NCI-H2227 (cell line): ENCODE results near the gene BICC1.

Experiments
- DNase-seq: peaks from one replicate; lab custom pipeline; 2025; ENCODE audit not compliant: unreplicated experiment; lab: John Stamatoyannopoulos, UW

Gene BICC1

GRCh38 chr10:58773944-58774343 lies 261.3 kb downstream of the BICC1 start:
- DNase-seq: no peak

- no peak for DNase-seq
Measured at GRCh38 chr10:58775960-58776567, 263.4 kb downstream of the BICC1 start.

GRCh38 chr10:58776568-58777318 lies 264.1 kb downstream of the BICC1 start:
- no peak for DNase-seq

GRCh38 chr10:58778966-58779365 lies 266.3 kb downstream of the BICC1 start:
- no peak for DNase-seq

- DNase-seq: no peak
Measured at GRCh38 chr10:58779594-58779993, 266.9 kb downstream of the BICC1 start.

GRCh38 chr10:58780476-58780875 lies 267.8 kb downstream of the BICC1 start:
- DNase-seq: no peak

- DNase-seq: peak; percentile 80
Measured at GRCh38 chr10:58781873-58782488, 269.3 kb downstream of the BICC1 start.

GRCh38 chr10:58782876-58783851 lies 270.5 kb downstream of the BICC1 start:
- DNase-seq: peak; percentile 0

- no peak for DNase-seq
Measured at GRCh38 chr10:58784361-58784760, 271.7 kb downstream of the BICC1 start.

- DNase-seq: no peak
Measured at GRCh38 chr10:58785354-58785753, 272.7 kb downstream of the BICC1 start.

- no peak for DNase-seq
Measured at GRCh38 chr10:58791137-58791536, 278.5 kb downstream of the BICC1 start.

- no peak for DNase-seq
Measured at GRCh38 chr10:58795560-58795959, 282.9 kb downstream of the BICC1 start.

- DNase-seq: peak; percentile 63
Measured at GRCh38 chr10:58796242-58796641, 283.6 kb downstream of the BICC1 start.

- no peak for DNase-seq
Measured at GRCh38 chr10:58796824-58797223, 284.2 kb downstream of the BICC1 start.

GRCh38 chr10:58797356-58797755 lies 284.7 kb downstream of the BICC1 start:
- DNase-seq: no peak

GRCh38 chr10:58802047-58802446 lies 289.4 kb downstream of the BICC1 start:
- no peak for DNase-seq

GRCh38 chr10:58806323-58806722 lies 293.7 kb downstream of the BICC1 start:
- DNase-seq: no peak

- DNase-seq: no peak
Measured at GRCh38 chr10:58806970-58807628, 294.4 kb downstream of the BICC1 start.

GRCh38 chr10:58807629-58808022 lies 295.0 kb downstream of the BICC1 start:
- DNase-seq: no peak

GRCh38 chr10:58810751-58811150 lies 298.1 kb downstream of the BICC1 start:
- DNase-seq: no peak

GRCh38 chr10:58813573-58813972 lies 300.9 kb downstream of the BICC1 start:
- no peak for DNase-seq
